Measurements from ENCODE around the gene ZFY. TPM values are rescaled to one million over a fixed set of nuclear protein-coding genes. Genes with fewer than 3 reads are reported as not detected.
"Not testable (repeated sequence)": the region's sequence is repeated elsewhere in the genome, so short reads cannot be mapped to it uniquely, and the experiment has no call there.

The ZFY gene
- total and polyA plus RNA-seq, 10 donors = 5.0 to 13.9 (median 9.1) TPM; not detected in 6

DNA sequence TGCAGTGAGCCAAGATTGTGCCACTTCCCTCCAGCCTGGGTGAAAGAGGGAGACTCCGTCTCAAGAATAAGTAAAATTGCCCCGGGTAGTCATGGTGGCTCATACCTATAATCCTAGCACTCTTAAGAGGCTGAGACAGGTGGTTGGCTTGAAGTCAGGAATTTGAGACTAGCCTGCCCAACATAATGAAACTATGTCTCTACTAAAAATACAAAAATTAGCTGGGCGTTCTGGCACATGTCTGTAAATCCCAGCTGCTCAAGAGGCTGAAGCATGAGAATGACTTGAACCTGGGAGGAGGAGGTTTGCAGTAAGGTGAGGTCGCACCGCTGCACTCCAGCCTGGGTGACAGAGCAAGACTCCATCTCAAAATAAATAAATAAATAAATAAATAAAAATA, 49.3 kb downstream of the ZFY start:
- no peak overlapping the region for H3K27ac ChIP-seq
- no peak for DNase-seq
- intact Hi-C loops (cut with DNase I; ENCODE audit: low total_unique reads) = no loop called here
- H3K9me3 ChIP-seq = no peaks in the 10 kb centered on the region
- H3K36me3 ChIP-seq = peaks cover 0 to 16% (median 0%) of the 10 kb centered on the region in 6 donors
- TF ChIP-seq, protein P1, sequence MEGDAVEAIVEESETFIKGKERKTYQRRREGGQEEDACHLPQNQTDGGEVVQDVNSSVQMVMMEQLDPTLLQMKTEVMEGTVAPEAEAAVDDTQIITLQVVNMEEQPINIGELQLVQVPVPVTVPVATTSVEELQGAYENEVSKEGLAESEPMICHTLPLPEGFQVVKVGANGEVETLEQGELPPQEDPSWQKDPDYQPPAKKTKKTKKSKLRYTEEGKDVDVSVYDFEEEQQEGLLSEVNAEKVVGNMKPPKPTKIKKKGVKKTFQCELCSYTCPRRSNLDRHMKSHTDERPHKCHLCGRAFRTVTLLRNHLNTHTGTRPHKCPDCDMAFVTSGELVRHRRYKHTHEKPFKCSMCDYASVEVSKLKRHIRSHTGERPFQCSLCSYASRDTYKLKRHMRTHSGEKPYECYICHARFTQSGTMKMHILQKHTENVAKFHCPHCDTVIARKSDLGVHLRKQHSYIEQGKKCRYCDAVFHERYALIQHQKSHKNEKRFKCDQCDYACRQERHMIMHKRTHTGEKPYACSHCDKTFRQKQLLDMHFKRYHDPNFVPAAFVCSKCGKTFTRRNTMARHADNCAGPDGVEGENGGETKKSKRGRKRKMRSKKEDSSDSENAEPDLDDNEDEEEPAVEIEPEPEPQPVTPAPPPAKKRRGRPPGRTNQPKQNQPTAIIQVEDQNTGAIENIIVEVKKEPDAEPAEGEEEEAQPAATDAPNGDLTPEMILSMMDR (IDR thresholded peaks at IDR 0.05 in 8 of 11, conservative IDR thresholded peaks at IDR 0.05 in 3 of 11) = no peak
- TF ChIP-seq POLR2A (IDR thresholded peaks at IDR 0.05) = no peak
- TF ChIP-seq POLR2AphosphoS5 (IDR thresholded peaks at IDR 0.05) = no peak
- H3K4me1 ChIP-seq = no peaks in the 10 kb centered on the region
- 93 to 98% (median 97%) methylated on average over 5 of the region's 5 CpGs; no CpG with 5 or more reads in 2 of the 5 donors for WGBS, 5 donors
- H3K27me3 ChIP-seq (replicated peaks in 1 of 7) = no peaks in the 10 kb centered on the region
- no peak overlapping the region for H3K4me3 ChIP-seq

DNA sequence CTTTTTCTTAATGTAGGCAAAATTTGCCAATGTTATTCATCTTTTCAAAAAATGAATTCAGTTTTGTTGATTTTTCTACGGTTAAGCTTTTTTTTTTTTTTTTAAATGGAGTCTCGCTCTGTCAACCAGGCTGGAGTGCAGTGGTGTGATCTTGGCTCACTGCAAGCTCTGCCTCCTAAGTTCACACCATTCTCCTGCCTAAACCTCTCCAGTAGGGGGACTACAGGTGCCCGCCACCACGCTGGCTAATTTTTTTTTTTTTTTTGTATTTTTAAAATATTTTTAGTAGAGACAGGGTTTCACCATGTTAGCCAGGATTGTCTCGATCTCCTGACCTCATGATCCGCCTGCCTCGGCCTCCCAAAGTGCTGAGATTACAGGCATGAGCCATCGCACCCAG, 52.0 kb downstream of the ZFY start:
- H3K36me3 ChIP-seq; intact Hi-C loops (cut with DNase I; ENCODE audit: low total_unique reads); DNase-seq; H3K9me3 ChIP-seq; H3K4me1 ChIP-seq; H3K27ac ChIP-seq; H3K4me3 ChIP-seq; H3K27me3 ChIP-seq (replicated peaks in 1 of 7): not testable (repeated sequence)
- WGBS, 5 donors = 84 to 95% (median 94%) methylated on average over 8 of the region's 8 CpGs; no CpG with 5 or more reads in 2 of the 5 donors

DNA sequence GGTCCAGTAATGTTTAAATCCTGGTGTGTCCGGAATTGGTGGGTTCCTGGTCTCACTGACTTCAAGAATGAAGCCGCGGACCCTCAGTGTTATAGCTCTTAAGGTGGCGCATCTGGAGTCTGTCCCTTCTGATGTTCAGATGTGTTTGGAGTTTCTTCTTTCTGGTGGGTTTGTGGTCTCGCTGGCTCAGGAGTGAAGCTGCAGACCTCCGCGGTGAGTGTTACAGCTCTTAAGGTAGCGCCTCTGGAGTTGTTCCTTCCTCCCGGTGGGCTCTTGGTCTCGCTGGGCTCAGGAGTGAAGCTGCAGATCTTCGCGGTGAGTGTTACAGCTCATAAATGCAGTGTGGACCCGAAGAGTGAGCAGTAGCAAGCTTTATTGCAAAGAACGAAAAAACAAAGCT, 62.2 kb downstream of the ZFY start:
- intact Hi-C loops (cut with DNase I; ENCODE audit: low total_unique reads); H3K27me3 ChIP-seq (replicated peaks in 1 of 7); H3K4me3 ChIP-seq; DNase-seq; H3K36me3 ChIP-seq; H3K27ac ChIP-seq; H3K9me3 ChIP-seq: not testable (repeated sequence)
- WGBS, 5 donors = 85 to 95% (median 95%) methylated on average over 14 of the region's 14 CpGs; no CpG with 5 or more reads in 2 of the 5 donors
- H3K4me1 ChIP-seq = peaks cover 0 to 12% (median 5%) of the 10 kb centered on the region in 6 donors

DNA sequence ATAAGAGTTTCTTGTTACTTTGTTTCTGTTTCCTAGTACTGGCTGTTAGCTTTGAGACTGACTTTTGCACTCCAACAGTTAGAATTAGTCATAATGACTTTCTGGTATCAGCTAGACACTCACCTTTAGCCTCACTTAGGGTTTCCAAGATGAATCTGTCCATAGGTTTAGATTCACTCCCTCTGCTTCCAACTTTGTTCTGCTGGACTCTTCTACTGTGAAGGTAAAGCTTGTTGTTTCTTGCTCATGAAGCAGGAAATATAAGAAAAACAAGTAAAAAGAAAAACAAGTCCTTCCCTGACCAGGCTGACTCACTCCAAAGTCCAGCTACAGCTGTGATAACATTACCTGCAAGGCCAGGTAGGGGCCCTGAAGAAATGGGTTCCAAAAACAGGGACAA, 67.0 kb downstream of the ZFY start:
- DNase-seq = no peak
- Histone ChIP-seq H3K36me3 (no peaks in the 10 kb centered on the region), H3K4me1 (peaks cover 0 to 50% (median 22%) of the 10 kb centered on the region in 6 donors), H3K27me3 (replicated peaks in 1 of 7) (no peaks in the 10 kb centered on the region), H3K27ac (peak overlapping the region in 3 of 8 donors; percentile 89 to 92 (median 90)), H3K4me3 (peak overlapping the region in 2 of 8 donors; percentile 42 to 46), H3K9me3 (no peaks in the 10 kb centered on the region)
- TF ChIP-seq POLR2A (IDR thresholded peaks at IDR 0.05) (no peak), POLR2AphosphoS5 (IDR thresholded peaks at IDR 0.05) (no peak)
- TF ChIP-seq, protein P1 (IDR thresholded peaks at IDR 0.05 in 8 of 11, conservative IDR thresholded peaks at IDR 0.05 in 3 of 11) = no peak
- intact Hi-C loops (cut with DNase I; ENCODE audit: low total_unique reads) = no loop called here

DNA sequence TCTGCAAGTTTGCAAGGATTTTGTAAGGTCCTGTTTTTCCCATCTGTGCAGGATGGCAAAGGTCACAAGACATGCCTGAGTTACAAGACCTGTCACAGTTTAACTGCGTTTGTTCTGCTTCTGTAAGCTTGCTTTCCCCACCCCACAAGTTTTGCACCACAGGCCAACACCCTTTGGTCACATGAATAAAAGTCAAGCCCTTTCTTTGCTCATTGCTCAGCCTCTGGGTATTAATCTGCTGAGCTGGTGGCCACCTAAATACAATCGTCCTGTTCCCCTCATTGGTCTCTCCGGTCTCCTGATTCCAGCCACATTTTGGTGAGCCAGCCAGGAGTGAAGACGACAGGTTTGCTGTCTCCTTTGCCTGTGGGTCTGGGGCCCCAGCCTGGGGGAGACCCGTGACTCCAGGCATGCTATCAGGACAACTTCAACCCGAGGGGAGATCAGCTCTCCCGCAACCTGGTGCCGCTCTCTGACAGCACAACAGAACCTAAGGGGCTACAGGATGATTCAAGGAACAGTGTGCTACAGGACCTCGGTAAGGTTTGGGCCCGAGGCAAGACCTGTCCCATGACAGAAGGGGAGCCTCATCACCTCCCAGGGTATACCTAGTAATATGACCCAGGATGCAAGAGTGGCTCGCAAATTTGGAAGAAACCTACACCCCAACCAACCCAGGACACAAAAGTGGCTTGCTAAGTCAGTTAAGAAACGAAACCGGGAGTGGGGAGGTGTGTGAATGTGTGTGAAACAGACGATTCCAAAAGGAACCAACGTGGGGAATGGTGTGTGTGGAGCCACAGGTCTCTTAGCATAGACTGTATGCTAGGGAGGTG, 67.7 kb downstream of the ZFY start:
- H3K27me3 ChIP-seq (replicated peaks in 1 of 7) = no peaks in the 10 kb centered on the region
- DNase-seq = no peak
- TF ChIP-seq, protein P1 (IDR thresholded peaks at IDR 0.05 in 8 of 11, conservative IDR thresholded peaks at IDR 0.05 in 3 of 11) = no peak
- TF ChIP-seq POLR2AphosphoS5 (IDR thresholded peaks at IDR 0.05) (no peak), POLR2A (IDR thresholded peaks at IDR 0.05) (no peak)
- intact Hi-C loops (cut with DNase I; ENCODE audit: low total_unique reads) = no loop called here
- H3K4me1 ChIP-seq = peaks cover 0 to 58% (median 22%) of the 10 kb centered on the region in 6 donors
- no peaks in the 10 kb centered on the region for H3K9me3 ChIP-seq
- 0 to 3% (median 2%) methylated on average over 8 to 15 of the region's 15 CpGs; no CpG with 5 or more reads in 2 of the 5 donors for WGBS, 5 donors
- peak overlapping the region in 3 of 8 donors; percentile 89 to 92 (median 90) for H3K27ac ChIP-seq
- no peaks in the 10 kb centered on the region for H3K36me3 ChIP-seq
- peak overlapping the region in 4 of 8 donors; percentile 9 to 46 (median 42) for H3K4me3 ChIP-seq

Measured in spleen (tissue), 11 donors.